Urinary bladder (tissue), 4 donors: ENCODE results near the gene ABHD5. TPM values are rescaled to one million over a fixed set of nuclear protein-coding genes. Genes with fewer than 3 reads are reported as not detected.

Source experiments
- DNase-seq: peaks from one replicate; pipeline ENCODE4 v3.0.0-alpha.2; 2015; ENCODE audit errors: extremely low spot score
- H3K27ac ChIP-seq: one replicate; pipeline ENCODE4 v1.5.1; 2013; ENCODE audit warnings: low read depth, mild to moderate bottlenecking, moderate library complexity
- H3K36me3 ChIP-seq: one replicate; pipeline ENCODE4 v1.6.1; 2013; ENCODE audit warnings: mild to moderate bottlenecking, moderate library complexity; ENCODE audit not compliant: insufficient read depth
- H3K4me1 ChIP-seq: one replicate; pipeline ENCODE4 v1.6.1; 2013; ENCODE audit warnings: mild to moderate bottlenecking, moderate library complexity; ENCODE audit not compliant: insufficient read depth
- H3K4me3 ChIP-seq: one replicate; pipeline ENCODE4 v1.5.1; 2013; ENCODE audit warnings: low read depth, low read length
- WGBS: extraction: QIAGEN DNeasy Blood & Tissue Kit; methylation state at CpG from one replicate; pipeline ENCODE4 v1.1.7; 2013; 5-methylcytosine and 5-hydroxymethylcytosine counted together
- polyA plus RNA-seq: library from polyadenylated mRNA; stranded (reverse); fragments of 200-250 nt; gene quantifications from one replicate; pipeline ENCODE4 v1.2.3, GENCODE V29; 2013
- total RNA-seq: library from RNA; depleted of rRNA; stranded (reverse); fragments of >200 nt; gene quantifications from one replicate; pipeline ENCODE4 v1.2.3, GENCODE V29; 2014
- donor health status: healthy with polysubstance abuse.
- donor health status: healthy.

Gene ABHD5
- total and polyA plus RNA-seq, 2 donors = 21.4 to 25.0 TPM

DNA sequence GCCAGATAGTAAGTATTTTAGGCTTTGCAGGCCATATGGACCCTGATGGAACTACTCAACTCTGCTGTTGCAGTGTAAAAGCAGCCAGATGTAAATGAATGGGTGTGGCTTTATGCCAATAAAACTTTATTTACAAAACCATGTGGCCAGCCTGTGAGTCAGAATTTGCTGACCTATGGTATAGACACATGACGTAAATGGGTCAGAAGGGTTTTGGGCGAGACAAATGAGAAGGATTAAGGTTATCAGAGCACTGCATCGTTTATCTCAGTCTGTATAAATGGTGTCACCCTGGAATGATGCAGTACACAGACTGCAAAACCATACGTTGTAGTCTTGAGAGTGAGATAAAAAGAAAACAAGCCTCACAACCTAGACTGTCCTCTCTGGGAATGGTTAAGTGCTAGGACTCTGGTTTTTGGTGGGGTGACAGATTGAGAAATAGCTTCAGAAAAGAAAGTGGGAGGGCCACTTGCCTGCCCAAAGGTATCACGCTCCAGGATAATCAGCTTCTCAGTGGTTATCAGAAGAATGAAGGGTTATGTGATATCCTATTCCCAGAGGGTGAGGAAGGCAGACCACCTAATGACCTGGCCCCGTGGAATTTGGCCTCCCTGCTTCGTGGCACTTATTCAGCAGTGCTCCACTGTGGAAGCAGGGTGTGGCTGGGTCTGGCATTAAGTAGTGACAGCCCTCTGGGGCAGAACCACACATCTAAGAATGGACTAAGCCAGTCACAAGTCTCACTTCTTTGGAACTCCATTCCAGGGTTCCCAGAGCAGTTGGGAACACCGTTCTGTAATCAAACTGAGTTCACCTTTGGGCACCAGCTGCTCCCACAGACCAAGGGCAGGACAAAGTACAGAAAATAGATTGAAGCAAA lies 46.1 kb downstream of the ABHD5 start:
- Histone ChIP-seq H3K4me3 (no peak overlapping the region), H3K36me3 (no peaks in the 10 kb centered on the region), H3K4me1 (no peaks in the 10 kb centered on the region), H3K27ac (no peak overlapping the region)
- 57% methylated on average over 8 of the region's 8 CpGs for WGBS
- no peak for DNase-seq

DNA sequence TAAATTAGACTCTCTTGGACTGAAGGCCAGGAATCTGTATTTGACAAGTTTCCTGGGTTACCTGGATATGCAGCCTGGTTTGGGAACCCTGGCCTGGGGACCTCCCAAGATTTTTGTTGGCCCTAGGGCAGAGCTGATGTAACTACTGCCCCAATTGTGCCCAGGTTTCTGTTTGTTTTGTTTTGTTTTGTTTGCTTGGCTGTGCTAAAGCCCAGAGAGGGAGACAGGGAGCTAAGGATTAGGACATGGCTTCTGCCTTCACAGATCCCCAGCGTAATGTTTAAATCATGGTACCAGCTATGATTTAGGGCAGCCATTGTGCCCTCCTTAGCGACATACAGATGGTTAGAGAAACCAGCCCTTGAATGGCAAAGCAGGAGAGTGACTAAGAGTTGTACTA lies 47.6 kb downstream of the ABHD5 start:
- H3K4me1 ChIP-seq = no peaks in the 10 kb centered on the region

DNA sequence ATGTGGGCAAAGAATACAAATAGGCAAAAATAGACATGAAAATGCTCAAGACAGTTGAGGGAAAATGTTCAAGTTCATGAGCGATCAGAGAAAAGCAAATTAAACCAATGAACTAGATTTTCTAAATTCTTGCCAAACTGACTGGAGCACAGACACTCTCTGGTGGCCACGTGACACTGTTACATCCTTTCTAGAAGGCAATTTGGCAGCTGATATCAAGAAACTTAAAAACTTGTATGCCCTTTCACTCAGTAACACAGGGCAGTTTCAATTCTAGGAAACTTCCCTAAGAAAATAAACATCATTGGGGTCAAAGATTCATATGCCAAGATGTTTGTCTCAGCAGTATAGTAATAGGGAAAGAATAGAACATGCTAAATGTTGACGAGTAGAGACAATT lies 52.2 kb downstream of the ABHD5 start:
- Histone ChIP-seq H3K27ac (no peak overlapping the region), H3K36me3 (no peaks in the 10 kb centered on the region), H3K4me1 (no peaks in the 10 kb centered on the region), H3K4me3 (no peak overlapping the region)
- no peak for DNase-seq
- 28% methylated on average over 3 of the region's 3 CpGs for WGBS

More for the DNA sequence above, 47.6 kb downstream of the ABHD5 start:
- Histone ChIP-seq H3K36me3 (no peaks in the 10 kb centered on the region), H3K27ac (no peak overlapping the region), H3K4me3 (no peak overlapping the region)
- DNase-seq = no peak
- 90% methylated on average over 2 of the region's 2 CpGs for WGBS

DNA sequence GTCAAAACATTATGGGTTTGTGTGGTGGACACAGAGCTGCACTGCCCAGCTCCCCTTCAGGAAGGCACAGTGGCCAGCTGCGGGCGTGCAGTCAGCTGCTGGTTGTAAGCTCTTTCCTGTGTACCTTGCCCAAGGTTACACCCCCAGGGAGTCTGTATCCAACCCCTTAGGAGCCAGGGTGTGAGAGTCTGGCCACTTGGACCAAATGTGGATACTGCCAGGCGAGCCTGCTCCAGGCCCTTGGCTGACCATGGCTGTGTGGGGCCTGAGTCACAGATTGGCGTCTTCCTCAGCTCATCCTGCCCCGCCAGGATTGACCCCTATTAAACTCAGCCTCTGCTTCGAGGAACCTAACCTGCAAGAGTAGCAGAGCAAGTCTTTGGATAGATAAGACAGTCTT lies 56.9 kb downstream of the ABHD5 start:
- no peak for DNase-seq
- no peaks in the 10 kb centered on the region for H3K4me1 ChIP-seq
- no peak overlapping the region for H3K4me3 ChIP-seq
- no peaks in the 10 kb centered on the region for H3K36me3 ChIP-seq
- 54% methylated on average over 6 of the region's 6 CpGs for WGBS
- H3K27ac ChIP-seq = no peak overlapping the region

DNA sequence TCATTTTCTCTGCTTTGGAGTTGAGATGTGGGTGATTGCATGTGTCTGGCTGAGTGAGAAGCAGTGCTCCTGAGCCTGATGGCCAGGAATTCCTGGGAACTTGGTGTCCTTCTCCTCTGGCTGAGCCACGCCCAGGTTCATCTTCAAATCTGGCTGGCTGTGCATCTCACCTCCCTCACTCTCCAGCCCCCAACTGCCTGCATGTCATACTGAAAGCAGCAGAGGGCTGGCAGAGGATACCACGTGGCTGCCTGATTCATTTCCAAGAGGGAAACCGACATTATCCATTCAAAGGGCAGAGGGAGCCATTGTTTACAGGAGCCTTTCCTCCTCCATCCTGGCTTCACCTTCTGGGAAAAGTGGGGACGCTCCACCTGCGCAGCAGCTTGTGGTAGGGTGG lies 57.4 kb downstream of the ABHD5 start:
- no peak for DNase-seq
- Histone ChIP-seq H3K4me1 (no peaks in the 10 kb centered on the region), H3K36me3 (no peaks in the 10 kb centered on the region), H3K4me3 (no peak overlapping the region), H3K27ac (no peak overlapping the region)
- 46% methylated on average over 5 of the region's 5 CpGs for WGBS

DNA sequence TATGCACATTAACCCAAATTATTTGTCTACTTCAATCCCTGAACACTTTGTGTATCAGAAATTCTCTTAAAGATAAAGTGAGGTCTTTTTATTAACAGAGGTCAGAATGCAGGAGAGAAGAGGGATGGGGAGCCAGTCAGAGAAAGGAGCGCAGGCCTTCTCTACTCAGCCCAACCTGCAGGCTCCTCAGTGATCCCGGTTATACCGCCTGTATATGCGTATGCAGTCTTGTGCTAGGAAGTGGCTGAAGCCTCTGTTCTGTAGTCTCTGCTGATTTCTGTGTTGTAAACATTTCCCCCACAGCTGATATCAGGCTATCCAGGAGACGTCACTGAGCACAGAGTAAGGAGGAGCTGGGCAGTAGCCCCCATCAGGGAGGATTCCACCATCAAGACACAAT lies 57.9 kb downstream of the ABHD5 start:
- DNase-seq = no peak
- Histone ChIP-seq H3K27ac (no peak overlapping the region), H3K36me3 (no peaks in the 10 kb centered on the region), H3K4me1 (no peaks in the 10 kb centered on the region), H3K4me3 (no peak overlapping the region)
- WGBS = 52% methylated on average over 5 of the region's 5 CpGs

DNA sequence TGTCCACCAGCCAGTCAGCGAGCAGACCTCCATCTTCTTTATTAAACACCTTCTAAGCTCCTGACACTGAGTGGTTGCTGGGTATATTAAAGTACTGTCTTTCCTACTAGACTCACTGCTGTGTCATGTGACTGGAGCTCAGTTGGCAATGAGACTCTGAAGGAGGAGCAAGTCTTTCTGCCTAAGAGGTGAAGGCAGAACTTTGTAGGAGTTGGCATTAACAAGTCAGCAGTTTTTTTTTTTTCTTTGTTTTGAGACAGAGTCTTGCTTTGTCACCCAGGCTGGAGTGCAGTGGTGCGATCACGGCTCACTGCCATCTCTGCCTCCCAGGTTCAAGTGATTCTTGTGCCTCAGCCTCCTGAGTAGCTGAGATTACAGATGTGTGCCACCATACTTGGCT lies 62.2 kb downstream of the ABHD5 start:
- Histone ChIP-seq H3K36me3 (no peaks in the 10 kb centered on the region), H3K4me3 (no peak overlapping the region), H3K4me1 (no peaks in the 10 kb centered on the region), H3K27ac (no peak overlapping the region)
- no peak for DNase-seq
- WGBS = 94% methylated on average over 3 of the region's 3 CpGs

DNA sequence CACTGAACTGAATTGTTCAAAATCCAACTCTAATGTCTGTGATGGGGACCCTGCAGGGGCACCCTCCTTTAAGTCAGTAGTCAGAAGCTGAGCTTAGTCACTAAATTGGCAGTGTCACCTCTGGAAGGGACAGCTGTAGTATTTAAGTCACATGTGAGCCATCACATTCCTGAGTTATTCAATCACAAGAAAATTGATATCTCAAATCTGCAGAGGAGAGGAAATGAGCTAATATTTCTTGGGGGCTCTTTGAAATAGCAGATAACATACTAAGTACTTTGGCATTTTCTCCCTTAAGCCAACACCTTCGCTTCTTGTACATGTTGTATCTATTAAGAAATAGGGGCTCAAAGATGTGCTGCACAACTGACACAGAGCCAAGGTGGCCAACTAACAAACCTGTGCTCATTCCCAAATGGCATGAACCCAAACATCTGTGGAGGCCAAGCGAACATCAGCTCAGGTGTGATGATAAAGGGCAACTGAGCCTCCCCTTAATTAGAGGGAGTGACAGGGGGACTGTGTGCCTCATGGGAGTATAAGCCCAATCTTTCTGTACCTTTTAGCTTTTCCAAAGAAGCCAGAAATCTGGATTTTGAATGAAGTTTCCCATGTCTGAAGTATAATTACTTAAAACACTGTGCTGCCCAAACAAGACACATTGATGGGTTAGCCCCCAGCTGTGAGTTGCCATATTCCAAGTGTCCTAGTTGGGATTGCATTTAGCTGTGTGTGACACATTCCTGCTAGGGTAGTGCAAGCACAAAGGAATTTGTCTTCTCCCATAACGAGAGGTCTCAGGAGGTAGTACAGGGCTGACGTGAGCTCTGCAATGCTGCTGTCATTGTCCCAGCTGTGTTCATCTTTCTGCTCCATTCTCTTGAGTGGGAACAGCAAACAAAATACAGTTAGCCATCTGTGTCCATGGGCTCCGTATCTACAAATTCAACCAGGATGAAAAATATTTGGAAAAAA lies 63.3 kb downstream of the ABHD5 start:
- Histone ChIP-seq H3K36me3 (no peaks in the 10 kb centered on the region), H3K4me1 (no peaks in the 10 kb centered on the region), H3K27ac (no peak overlapping the region), H3K4me3 (no peak overlapping the region)
- 68% methylated on average over 5 of the region's 5 CpGs for whole genome bisulfite sequencing
- DNase-seq = no peak

DNA sequence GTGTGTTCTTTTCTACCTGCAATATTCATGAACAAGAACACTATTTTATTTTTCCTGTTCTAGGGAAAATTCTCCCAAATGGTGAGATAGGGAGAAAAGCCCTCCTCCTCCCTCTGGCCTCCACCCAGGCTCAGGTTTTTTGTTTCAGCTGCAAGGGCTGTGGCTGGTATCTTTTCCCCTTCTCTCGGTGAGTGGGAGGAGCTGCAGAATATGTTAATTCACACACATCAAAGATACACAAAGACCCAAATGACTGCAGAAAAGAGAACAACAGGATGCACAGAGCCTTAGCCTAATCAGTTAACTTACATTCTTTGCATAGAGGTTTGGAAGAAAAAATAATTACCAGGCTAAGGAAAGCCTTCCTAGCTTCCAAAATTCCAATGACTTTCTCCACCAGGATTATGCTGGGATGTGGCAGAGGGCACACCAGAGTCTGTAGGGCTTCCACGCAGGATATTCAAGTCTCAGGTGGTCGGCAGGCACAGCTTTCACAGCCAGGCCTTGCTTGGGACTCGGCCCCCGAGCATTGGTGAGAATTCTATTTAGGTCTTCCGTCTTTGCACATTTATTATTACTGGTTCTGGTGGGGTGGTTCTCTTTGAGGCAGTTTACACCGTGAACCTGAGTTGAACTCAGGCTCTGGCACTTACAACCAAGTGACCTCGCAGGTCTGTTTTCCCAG lies 64.9 kb downstream of the ABHD5 start:
- 77% methylated on average over 8 of the region's 8 CpGs for WGBS
- no peaks in the 10 kb centered on the region for H3K4me1 ChIP-seq
- DNase-seq = no peak
- no peak overlapping the region for H3K4me3 ChIP-seq
- no peak overlapping the region for H3K27ac ChIP-seq
- no peaks in the 10 kb centered on the region for H3K36me3 ChIP-seq

DNA sequence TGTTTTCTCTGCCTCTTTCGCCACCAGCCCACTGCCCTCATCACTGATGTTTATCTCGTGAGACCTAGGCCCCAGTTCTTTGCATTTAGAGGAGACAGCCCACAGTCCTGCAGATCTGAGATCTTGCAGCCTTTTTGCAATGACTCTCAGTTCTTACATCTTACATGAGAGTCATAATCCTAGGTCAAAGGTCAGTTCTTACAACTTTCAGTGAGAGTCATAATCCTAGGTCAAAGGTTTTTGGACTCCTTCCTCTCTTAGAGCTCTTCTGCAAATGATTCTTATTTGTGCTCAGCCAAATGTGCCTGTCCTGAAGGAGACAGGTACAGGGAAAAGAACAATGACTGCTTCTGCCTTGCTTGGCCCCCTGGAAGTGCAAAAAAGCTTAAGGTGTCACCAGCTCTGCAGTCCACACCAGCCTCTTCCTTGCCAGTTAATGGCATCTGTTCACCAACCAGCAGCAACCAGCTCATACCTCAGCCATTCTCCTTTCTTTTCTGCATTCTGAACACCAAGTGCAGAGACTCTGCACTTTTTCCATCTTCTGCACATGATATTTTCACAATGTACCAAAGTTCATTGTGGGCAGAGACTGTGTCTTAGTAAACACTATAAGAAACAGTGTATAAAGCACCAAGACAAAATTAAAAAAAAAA lies 67.1 kb downstream of the ABHD5 start:
- DNase-seq = no peak
- no peak overlapping the region for H3K4me3 ChIP-seq
- H3K36me3 ChIP-seq = no peaks in the 10 kb centered on the region
- 86% methylated on average over 2 of the region's 2 CpGs for WGBS
- no peaks in the 10 kb centered on the region for H3K4me1 ChIP-seq
- H3K27ac ChIP-seq = no peak overlapping the region

DNA sequence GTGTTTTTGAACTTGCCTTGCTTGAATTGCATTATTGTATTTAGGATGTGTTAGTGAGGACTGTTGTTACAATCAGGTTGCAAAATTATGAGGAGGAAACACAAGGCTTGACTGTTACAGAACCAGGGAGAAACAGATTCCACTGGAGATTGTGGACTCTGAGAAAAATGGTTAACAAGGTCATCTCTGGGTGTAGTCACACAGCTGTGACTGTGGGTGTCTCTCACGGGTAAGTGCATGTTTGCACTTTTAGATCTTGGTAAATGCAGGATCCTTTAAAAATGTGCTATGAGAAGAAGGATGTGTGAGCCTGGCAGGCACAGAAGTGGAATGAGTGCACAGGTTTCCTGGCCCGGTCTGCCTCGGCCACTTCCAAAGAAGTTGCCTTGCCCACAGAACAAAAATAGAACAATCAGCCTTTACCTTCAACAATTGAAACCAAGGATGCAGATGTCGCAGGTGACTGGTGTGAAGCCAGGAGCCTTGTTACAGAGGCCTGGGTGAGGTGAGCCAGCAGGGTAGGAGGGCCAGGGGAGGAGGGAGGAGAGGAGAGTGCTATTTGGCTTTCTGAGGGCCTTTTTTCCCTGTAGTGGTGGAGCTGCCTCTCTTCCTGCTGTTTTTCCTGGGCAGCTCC lies 68.0 kb downstream of the ABHD5 start:
- H3K27ac ChIP-seq = no peak overlapping the region
- 66% methylated on average over 4 of the region's 4 CpGs for WGBS
- DNase-seq = no peak

DNA sequence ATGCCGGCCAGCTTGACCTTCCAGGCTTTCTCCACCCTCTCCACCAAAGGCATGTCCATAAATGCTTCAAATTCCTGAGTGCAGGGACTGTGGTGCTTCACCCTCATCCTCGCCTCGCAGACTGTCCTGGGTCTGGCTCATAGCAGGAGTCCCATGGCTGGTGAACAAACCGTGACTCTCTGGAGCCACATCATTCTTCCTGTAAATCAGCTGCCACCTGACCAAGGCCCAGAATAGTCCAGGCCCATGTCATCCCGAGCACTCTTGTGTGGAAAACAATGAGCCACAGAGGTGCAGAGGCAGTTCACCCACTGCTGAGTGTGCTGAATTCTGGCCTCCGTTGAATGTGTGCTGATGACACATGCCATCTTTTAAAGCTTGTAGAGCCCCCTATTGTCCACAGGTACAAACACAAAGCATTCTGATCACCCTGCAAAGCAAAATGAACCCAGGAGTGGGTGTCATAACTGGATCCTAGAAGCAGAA lies 68.6 kb downstream of the ABHD5 start:
- Histone ChIP-seq H3K4me1 (no peaks in the 10 kb centered on the region), H3K4me3 (no peak overlapping the region), H3K27ac (no peak overlapping the region), H3K36me3 (no peaks in the 10 kb centered on the region)
- 47% methylated on average over 6 of the region's 6 CpGs for WGBS
- DNase-seq = no peak

More for the DNA sequence above, 68.0 kb downstream of the ABHD5 start:
- H3K36me3 ChIP-seq = no peaks in the 10 kb centered on the region
- H3K4me1 ChIP-seq = no peaks in the 10 kb centered on the region
- no peak overlapping the region for H3K4me3 ChIP-seq
